NT2/D1 (cell line): ENCODE data around the gene GSK3B.

Experiments used
- YY1 ChIP-seq: IDR thresholded peaks from 2 replicates; pipeline ENCODE4 v1.6.1; 2011; ENCODE audit not compliant: insufficient read length, insufficient read depth
- ZNF274 ChIP-seq: IDR thresholded peaks from 2 replicates; pipeline ENCODE4 v1.6.1; 2011; ENCODE audit warnings: mild to moderate bottlenecking, low read depth, low read length

DNA sequence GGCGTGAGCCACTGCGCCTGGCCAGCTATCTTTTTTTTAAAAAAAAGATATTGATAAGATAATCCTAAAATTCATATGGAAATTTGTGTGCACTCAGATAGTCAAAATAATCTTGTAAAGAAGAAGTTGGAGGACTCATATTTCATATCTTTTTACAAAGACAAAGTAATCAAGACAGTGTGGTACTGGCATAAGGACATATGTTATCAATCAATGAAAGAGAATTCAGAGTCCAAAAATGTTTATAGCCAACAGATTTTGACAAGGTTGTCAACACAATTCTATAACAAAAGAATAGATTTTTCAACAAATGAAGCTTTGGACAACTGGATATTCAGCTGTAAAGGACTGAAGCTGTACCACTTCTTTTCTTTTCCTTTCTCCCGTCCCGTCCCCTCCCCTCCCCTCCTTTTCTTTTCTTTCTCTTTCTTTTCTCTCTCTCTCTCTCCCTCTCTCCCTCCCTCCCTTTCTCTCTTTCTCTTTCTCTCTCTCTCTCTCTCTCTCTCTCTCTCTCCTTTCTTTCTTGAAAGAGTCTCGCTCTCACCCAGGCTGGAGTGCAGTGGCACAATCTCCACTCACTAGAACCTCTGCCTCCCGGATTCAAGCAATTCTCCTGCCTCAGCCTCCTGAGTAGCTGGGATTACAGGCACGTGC, 126.8 kb downstream of the GSK3B start:
- TF ChIP-seq ZNF274 (no peak), YY1 (no peak)
